Activated naive CD4-positive, alpha-beta T cell (primary cell): ENCODE results near the gene TRIP11.
"Not testable (repeated sequence)": the region's sequence is repeated elsewhere in the genome, so short reads cannot be mapped to it uniquely, and the experiment has no call there.

Source experiments
- DNase-seq, 4 experiments: peaks; one replicate each; lab custom pipeline; 2025; lab: John Stamatoyannopoulos, UW

The TRIP11 gene

GRCh38 chr14:92039719-92040430, at the start of gene TRIP11:
TRIP11 (minus strand) TSS chr14:92040059; CDS start chr14:92039685, 374 bp downstream.
- peak; percentile 85 to 95 (median 94) for DNase-seq

- no peak for DNase-seq
Measured at GRCh38 chr14:92088494-92088893, 48.6 kb upstream of the TRIP11 start.

GRCh38 chr14:92074555-92074954, 34.7 kb upstream of the TRIP11 start:
- DNase-seq: no peak

GRCh38 chr14:92058006-92058917, 18.4 kb upstream of the TRIP11 start:
- no peak for DNase-seq

GRCh38 chr14:92049781-92050180, 9.9 kb upstream of the TRIP11 start:
- DNase-seq: no peak

- not testable (repeated sequence) for DNase-seq
Measured at GRCh38 chr14:92049221-92049620, 9.4 kb upstream of the TRIP11 start.

- not testable (repeated sequence) for DNase-seq
Measured at GRCh38 chr14:92045904-92046303, 6.0 kb upstream of the TRIP11 start.

GRCh38 chr14:92041766-92042165, 1.9 kb upstream of the TRIP11 start:
- not testable (repeated sequence) for DNase-seq

GRCh38 chr14:92041203-92041602, 1.3 kb upstream of the TRIP11 start:
- DNase-seq: no peak

- DNase-seq: no peak
Measured at GRCh38 chr14:92040431-92041051, 682 bp upstream of the TRIP11 start.

- no peak for DNase-seq
Measured at GRCh38 chr14:92039063-92039718, 668 bp downstream of the TRIP11 start.

- DNase-seq: no peak
Measured at GRCh38 chr14:92037989-92038388, 1.9 kb downstream of the TRIP11 start.

- no peak for DNase-seq
Measured at GRCh38 chr14:92035890-92036289, 4.0 kb downstream of the TRIP11 start.

GRCh38 chr14:92033906-92034687, 5.8 kb downstream of the TRIP11 start:
- DNase-seq: no peak

GRCh38 chr14:92033433-92033832, 6.4 kb downstream of the TRIP11 start:
- DNase-seq: no peak

- DNase-seq: no peak
Measured at GRCh38 chr14:92026548-92027190, 13.2 kb downstream of the TRIP11 start.

GRCh38 chr14:92022036-92022435, 17.8 kb downstream of the TRIP11 start:
- no peak for DNase-seq

- DNase-seq: no peak
Measured at GRCh38 chr14:92021523-92021922, 18.3 kb downstream of the TRIP11 start.

- DNase-seq: no peak
Measured at GRCh38 chr14:92014040-92014439, 25.8 kb downstream of the TRIP11 start.

GRCh38 chr14:92012121-92012748, 27.6 kb downstream of the TRIP11 start:
- DNase-seq: no peak
